Smooth muscle cell (in vitro differentiated cells): ENCODE data around the gene SLC39A3. TPM values are rescaled to one million over a fixed set of nuclear protein-coding genes. Genes with fewer than 3 reads are reported as not detected.

ENCODE experiments used
- DNase-seq: peaks from one replicate; lab custom pipeline; 2025; ENCODE audit not compliant: unreplicated experiment; lab: John Stamatoyannopoulos, UW
- H2AFZ ChIP-seq: fragments of 200-600 bp; sonication (generic); 2 replicates; pipeline ENCODE4 v1.6.0; 2016; ENCODE audit warnings: antibody characterized with exemption, low read depth, mild to moderate bottlenecking
- H3F3A ChIP-seq: fragments of 200-600 bp; sonication (generic); 2 replicates; pipeline ENCODE4 v1.6.0; 2017; ENCODE audit warnings: antibody characterized with exemption, low read depth
- H3K27ac ChIP-seq: fragments of 200-600 bp; sonication (generic); 2 replicates; pipeline ENCODE4 v1.5.1; 2016; ENCODE audit warnings: low read depth, mild to moderate bottlenecking
- H3K27me3 ChIP-seq: fragments of 200-600 bp; sonication (generic); 2 replicates; pipeline ENCODE4 v1.6.1; 2016; ENCODE audit warnings: low read depth, mild to moderate bottlenecking
- H3K36me3 ChIP-seq: fragments of 200-600 bp; sonication (generic); 2 replicates; pipeline ENCODE4 v1.5.1; 2016; ENCODE audit warnings: low read depth
- H3K4me1 ChIP-seq: fragments of 200-600 bp; sonication (generic); 2 replicates; pipeline ENCODE4 v1.5.1; 2016; ENCODE audit warnings: low read depth
- H3K4me2 ChIP-seq: fragments of 200-600 bp; sonication (generic); 2 replicates; pipeline ENCODE4 v1.6.0; 2016; ENCODE audit warnings: mild to moderate bottlenecking
- H3K4me3 ChIP-seq: fragments of 200-600 bp; sonication (generic); 2 replicates; pipeline ENCODE4 v1.5.1; 2016; ENCODE audit warnings: mild to moderate bottlenecking
- H3K79me2 ChIP-seq: fragments of 200-600 bp; sonication (generic); 2 replicates; pipeline ENCODE4 v1.6.0; 2016; ENCODE audit warnings: low read depth, mild to moderate bottlenecking
- H3K9ac ChIP-seq: fragments of 200-600 bp; sonication (generic); 2 replicates; pipeline ENCODE4 v1.6.0; 2016; ENCODE audit warnings: low read depth
- H3K9me3 ChIP-seq: fragments of 200-600 bp; sonication (generic); replicated peaks from 2 replicates; pipeline ENCODE4 v1.5.1; 2016; ENCODE audit warnings: low read depth
- H4K20me1 ChIP-seq: fragments of 200-600 bp; sonication (generic); 2 replicates; pipeline ENCODE4 v1.6.0; 2016; ENCODE audit warnings: low read depth
- WGBS: methylation state at CpG from one replicate; pipeline ENCODE4 v1.1.7; 2016; ENCODE audit warnings: low lambda C conversion rate; 5-methylcytosine and 5-hydroxymethylcytosine counted together
- polyA plus RNA-seq: library from polyadenylated mRNA; unstranded; fragments of >200 nt; fragmentation: Nextera tagmentation; extraction: Ambion mirVana; gene quantifications from 2 replicates; pipeline ENCODE4 v1.2.1, GENCODE V29; 2016
- total RNA-seq: library from RNA; depleted of rRNA; stranded (reverse); fragments of >200 nt; gene quantifications from 2 replicates; pipeline ENCODE4 v1.2.3, GENCODE V29; 2014
- TF ChIP-seq, protein P1 (sequence below): fragments of 200-600 bp; sonication (generic); IDR thresholded peaks from 2 replicates; pipeline ENCODE4 v1.5.1; 2017; ENCODE audit warnings: borderline replicate concordance, mild to moderate bottlenecking, antibody characterized with exemption; ENCODE audit not compliant: insufficient read depth, poor library complexity, severe bottlenecking

SLC39A3 gene
- total and polyA plus RNA-seq, 2 experiments from 2014 or later, result 24.2 to 46.1 TPM

DNA sequence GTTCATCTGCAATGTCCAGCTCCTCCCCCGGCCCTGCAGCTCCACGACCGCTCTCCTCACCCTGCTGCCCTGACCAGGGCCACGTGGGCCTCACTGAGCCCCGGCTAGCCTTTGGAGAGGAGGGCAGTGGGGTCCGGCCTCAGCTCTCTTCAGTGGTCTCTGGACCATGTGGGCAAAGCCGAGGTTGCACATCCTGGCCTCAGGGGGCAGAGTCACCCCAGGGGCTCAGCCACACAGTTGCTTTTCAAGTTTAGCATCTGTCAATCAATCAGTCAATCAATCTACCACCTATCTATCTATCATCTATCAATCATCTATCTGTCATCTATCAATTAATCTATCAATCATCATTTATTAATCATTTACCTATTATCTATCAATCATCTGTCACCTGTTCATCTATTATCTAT is 15.7 kb downstream of the SLC39A3 start:
- no peak overlapping the region for H2AFZ ChIP-seq
- no peak overlapping the region for H3K4me2 ChIP-seq
- H3K79me2 ChIP-seq, result no peaks in the 10 kb centered on the region
- WGBS, result 73% methylated on average over 7 of the region's 7 CpGs
- H3K4me1 ChIP-seq, result peaks cover 4% of the 10 kb centered on the region
- no peak overlapping the region for H3K9ac ChIP-seq
- no peaks in the 10 kb centered on the region for H4K20me1 ChIP-seq
- H3K36me3 ChIP-seq, result no peaks in the 10 kb centered on the region
- DNase-seq, result no peak
- TF ChIP-seq, protein P1, sequence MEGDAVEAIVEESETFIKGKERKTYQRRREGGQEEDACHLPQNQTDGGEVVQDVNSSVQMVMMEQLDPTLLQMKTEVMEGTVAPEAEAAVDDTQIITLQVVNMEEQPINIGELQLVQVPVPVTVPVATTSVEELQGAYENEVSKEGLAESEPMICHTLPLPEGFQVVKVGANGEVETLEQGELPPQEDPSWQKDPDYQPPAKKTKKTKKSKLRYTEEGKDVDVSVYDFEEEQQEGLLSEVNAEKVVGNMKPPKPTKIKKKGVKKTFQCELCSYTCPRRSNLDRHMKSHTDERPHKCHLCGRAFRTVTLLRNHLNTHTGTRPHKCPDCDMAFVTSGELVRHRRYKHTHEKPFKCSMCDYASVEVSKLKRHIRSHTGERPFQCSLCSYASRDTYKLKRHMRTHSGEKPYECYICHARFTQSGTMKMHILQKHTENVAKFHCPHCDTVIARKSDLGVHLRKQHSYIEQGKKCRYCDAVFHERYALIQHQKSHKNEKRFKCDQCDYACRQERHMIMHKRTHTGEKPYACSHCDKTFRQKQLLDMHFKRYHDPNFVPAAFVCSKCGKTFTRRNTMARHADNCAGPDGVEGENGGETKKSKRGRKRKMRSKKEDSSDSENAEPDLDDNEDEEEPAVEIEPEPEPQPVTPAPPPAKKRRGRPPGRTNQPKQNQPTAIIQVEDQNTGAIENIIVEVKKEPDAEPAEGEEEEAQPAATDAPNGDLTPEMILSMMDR, result no peak
- H3K27me3 ChIP-seq, result no peaks in the 10 kb centered on the region
- no peaks in the 10 kb centered on the region for H3F3A ChIP-seq
- no peaks in the 10 kb centered on the region for H3K9me3 ChIP-seq
- H3K27ac ChIP-seq, result no peak overlapping the region
- H3K4me3 ChIP-seq, result no peak overlapping the region

DNA sequence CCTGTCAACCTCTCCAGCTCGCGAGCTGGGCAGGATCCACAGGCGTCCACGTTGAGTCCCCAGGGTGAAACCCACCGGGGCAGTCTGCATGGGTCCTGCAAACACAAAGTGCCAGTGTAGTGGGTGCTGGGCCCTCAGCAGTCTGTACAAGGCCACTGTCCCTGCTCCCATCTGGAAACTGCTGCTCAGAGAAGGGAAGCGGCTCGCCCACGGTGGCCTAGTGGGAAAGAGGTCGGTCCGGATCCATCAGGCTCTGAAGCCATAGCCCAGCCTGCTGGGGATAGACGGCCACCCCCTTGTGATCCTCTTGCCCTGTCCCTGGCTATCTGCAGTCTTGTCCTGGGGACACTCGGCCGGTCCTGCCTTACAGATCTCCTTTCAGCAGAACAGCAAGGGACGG is 16.1 kb downstream of the SLC39A3 start:
- no peak for DNase-seq
- Histone ChIP-seq H3K4me1 (peaks cover 4% of the 10 kb centered on the region), H3F3A (no peaks in the 10 kb centered on the region), H3K4me3 (no peak overlapping the region), H3K9ac (no peak overlapping the region), H4K20me1 (no peaks in the 10 kb centered on the region), H3K9me3 (no peaks in the 10 kb centered on the region), H3K79me2 (no peaks in the 10 kb centered on the region), H3K27ac (no peak overlapping the region), H2AFZ (no peak overlapping the region), H3K27me3 (no peaks in the 10 kb centered on the region), H3K36me3 (no peaks in the 10 kb centered on the region), H3K4me2 (no peak overlapping the region)
- TF ChIP-seq, protein P1, result no peak
- WGBS, result 78% methylated on average over 14 of the region's 14 CpGs

DNA sequence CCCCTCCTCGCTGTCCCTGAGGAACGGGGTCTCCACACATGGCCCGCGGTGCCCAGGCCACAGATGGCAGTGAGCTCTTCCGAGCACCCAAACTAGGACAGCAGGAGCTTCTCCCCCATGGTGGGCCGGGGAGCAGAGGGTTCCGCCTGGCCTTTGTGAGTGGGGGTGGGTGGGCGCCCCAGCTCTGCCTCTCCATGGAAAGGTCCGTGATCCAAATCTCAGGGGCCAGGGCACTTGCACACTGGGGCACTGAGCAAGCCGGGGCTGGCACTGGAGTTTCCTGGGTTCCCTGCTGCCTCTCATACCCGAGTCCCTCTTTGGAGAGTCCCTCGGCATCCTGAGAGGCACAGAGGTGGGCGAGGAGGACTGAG is 16.5 kb downstream of the SLC39A3 start:
- Histone ChIP-seq H3K4me3 (no peak overlapping the region), H3K36me3 (no peaks in the 10 kb centered on the region), H3K9me3 (no peaks in the 10 kb centered on the region), H2AFZ (no peak overlapping the region), H4K20me1 (no peaks in the 10 kb centered on the region), H3K27me3 (no peaks in the 10 kb centered on the region), H3K79me2 (no peaks in the 10 kb centered on the region), H3K4me2 (peak overlapping the region; percentile 57), H3F3A (no peaks in the 10 kb centered on the region), H3K27ac (no peak overlapping the region), H3K4me1 (peaks cover 4% of the 10 kb centered on the region), H3K9ac (no peak overlapping the region)
- TF ChIP-seq, protein P1, result no peak
- no peak for DNase-seq
- 75% methylated on average over 13 of the region's 13 CpGs for WGBS

- Histone ChIP-seq H3K4me2 (peak overlapping the region; percentile 57), H3F3A (no peaks in the 10 kb centered on the region), H3K27ac (no peak overlapping the region), H3K27me3 (no peaks in the 10 kb centered on the region), H3K9ac (no peak overlapping the region), H3K4me3 (no peak overlapping the region), H4K20me1 (no peaks in the 10 kb centered on the region), H2AFZ (no peak overlapping the region), H3K79me2 (no peaks in the 10 kb centered on the region), H3K36me3 (no peaks in the 10 kb centered on the region), H3K4me1 (peaks cover 4% of the 10 kb centered on the region), H3K9me3 (no peaks in the 10 kb centered on the region)
- TF ChIP-seq, protein P1, result no peak
- DNase-seq, result peak; percentile 49
- WGBS, result 25% methylated on average over 25 of the region's 28 CpGs
Measured at GRCh38 chr19:2722541-2723344, 17.1 kb downstream of the SLC39A3 start.
